ENCODE measurements around the gene TPCN1.

DNA sequence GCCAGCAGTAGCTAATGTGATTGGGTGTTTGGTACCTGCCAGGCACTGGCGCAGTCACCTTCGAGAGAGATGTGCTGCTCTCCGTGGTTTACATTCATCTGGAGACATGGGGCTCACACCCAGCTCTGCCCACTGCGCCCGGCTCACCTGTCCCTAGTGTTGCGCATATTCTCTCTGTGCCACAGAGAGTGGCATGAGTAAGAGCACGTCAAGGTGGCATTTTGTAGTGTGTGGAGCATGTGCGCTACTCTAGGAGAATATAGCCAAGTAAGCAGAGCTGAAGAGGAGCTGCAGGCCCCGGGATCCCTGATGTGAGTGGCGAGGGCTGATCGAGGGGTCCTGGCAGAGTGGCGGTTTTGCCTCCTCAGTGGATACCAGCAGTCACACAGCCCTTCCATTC lies 46.9 kb downstream of the TPCN1 start:
- TF ChIP-seq, protein P1, sequence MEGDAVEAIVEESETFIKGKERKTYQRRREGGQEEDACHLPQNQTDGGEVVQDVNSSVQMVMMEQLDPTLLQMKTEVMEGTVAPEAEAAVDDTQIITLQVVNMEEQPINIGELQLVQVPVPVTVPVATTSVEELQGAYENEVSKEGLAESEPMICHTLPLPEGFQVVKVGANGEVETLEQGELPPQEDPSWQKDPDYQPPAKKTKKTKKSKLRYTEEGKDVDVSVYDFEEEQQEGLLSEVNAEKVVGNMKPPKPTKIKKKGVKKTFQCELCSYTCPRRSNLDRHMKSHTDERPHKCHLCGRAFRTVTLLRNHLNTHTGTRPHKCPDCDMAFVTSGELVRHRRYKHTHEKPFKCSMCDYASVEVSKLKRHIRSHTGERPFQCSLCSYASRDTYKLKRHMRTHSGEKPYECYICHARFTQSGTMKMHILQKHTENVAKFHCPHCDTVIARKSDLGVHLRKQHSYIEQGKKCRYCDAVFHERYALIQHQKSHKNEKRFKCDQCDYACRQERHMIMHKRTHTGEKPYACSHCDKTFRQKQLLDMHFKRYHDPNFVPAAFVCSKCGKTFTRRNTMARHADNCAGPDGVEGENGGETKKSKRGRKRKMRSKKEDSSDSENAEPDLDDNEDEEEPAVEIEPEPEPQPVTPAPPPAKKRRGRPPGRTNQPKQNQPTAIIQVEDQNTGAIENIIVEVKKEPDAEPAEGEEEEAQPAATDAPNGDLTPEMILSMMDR (IDR thresholded peaks at IDR 0.05): no peak
- TF ChIP-seq ZFX (IDR thresholded peaks at IDR 0.05; ENCODE audit: borderline replicate concordance): no peak

Data from 22Rv1 (cell line).